ENCODE data around the gene GRHL1.
"Not testable (repeated sequence)": the region's sequence is repeated elsewhere in the genome, so short reads cannot be mapped to it uniquely, and the experiment has no call there.

GRHL1 gene

GRCh38 chr2:10009811-10010781 is 58.6 kb downstream of the GRHL1 start:
- no peak for DNase-seq (ENCODE audit: low read depth, low spot score)

GRCh38 chr2:10010861-10011605 is 59.5 kb downstream of the GRHL1 start:
- not testable (repeated sequence) for DNase-seq (ENCODE audit: low read depth, low spot score)

GRCh38 chr2:10011606-10012325 is 60.3 kb downstream of the GRHL1 start:
- DNase-seq (ENCODE audit: low read depth, low spot score), result not testable (repeated sequence)

- DNase-seq (ENCODE audit: low read depth, low spot score), result not testable (repeated sequence)
Observed at GRCh38 chr2:10012366-10012962, 61.0 kb downstream of the GRHL1 start.

GRCh38 chr2:10012963-10013461 is 61.5 kb downstream of the GRHL1 start:
- DNase-seq (ENCODE audit: low read depth, low spot score), result no peak

GRCh38 chr2:10013651-10014417 is 62.3 kb downstream of the GRHL1 start:
- not testable (repeated sequence) for DNase-seq (ENCODE audit: low read depth, low spot score)

- DNase-seq (ENCODE audit: low read depth, low spot score), result no peak
Observed at GRCh38 chr2:10014418-10015190, 63.1 kb downstream of the GRHL1 start.

- not testable (repeated sequence) for DNase-seq (ENCODE audit: low read depth, low spot score)
Observed at GRCh38 chr2:10015376-10015989, 64.0 kb downstream of the GRHL1 start.

GRCh38 chr2:10016001-10016801 is 64.7 kb downstream of the GRHL1 start:
- no peak for DNase-seq (ENCODE audit: low read depth, low spot score)

GRCh38 chr2:10016802-10017258 is 65.3 kb downstream of the GRHL1 start:
- DNase-seq (ENCODE audit: low read depth, low spot score), result no peak

- no peak for DNase-seq (ENCODE audit: low read depth, low spot score)
Observed at GRCh38 chr2:10017313-10017941, 65.9 kb downstream of the GRHL1 start.

- DNase-seq (ENCODE audit: low read depth, low spot score), result no peak
Observed at GRCh38 chr2:10019174-10019573, 67.7 kb downstream of the GRHL1 start.

GRCh38 chr2:10019602-10020400 is 68.3 kb downstream of the GRHL1 start:
- DNase-seq (ENCODE audit: low read depth, low spot score), result no peak

- DNase-seq (ENCODE audit: low read depth, low spot score), result no peak
Observed at GRCh38 chr2:10022041-10022421, 70.5 kb downstream of the GRHL1 start.

- no peak for DNase-seq (ENCODE audit: low read depth, low spot score)
Observed at GRCh38 chr2:10022445-10022844, 71.0 kb downstream of the GRHL1 start.

- no peak for DNase-seq (ENCODE audit: low read depth, low spot score)
Observed at GRCh38 chr2:10022966-10023662, 71.6 kb downstream of the GRHL1 start.

All from activated CD4-positive, CD25-positive, alpha-beta regulatory T cell treated with anti-CD3 and anti-CD28 coated beads, Interleukin-2, amount 50 U/mL, for 16 hours (primary cell).